ENCODE data around the gene PLA2G2A. TPM values are rescaled to one million over a fixed set of nuclear protein-coding genes. Genes with fewer than 3 reads are reported as not detected.

Gene PLA2G2A
- total and polyA plus RNA-seq, 12 donors: 2.8 to 593 (median 40.9) TPM

- 68 to 74% methylated on average over 7 of the region's 7 CpGs for WGBS, 2 donors
- ATAC-seq: no peak
- Histone ChIP-seq H3K27ac (no peak overlapping the region), H3K36me3 (no peaks in the 10 kb centered on the region), H3K4me3 (no peak overlapping the region), H3K4me1 (no peaks in the 10 kb centered on the region), H3K27me3 (peaks cover 0 to 12% (median 0%) of the 10 kb centered on the region in 7 donors), H3K9me3 (no peaks in the 10 kb centered on the region)
- intact Hi-C loops (cut with DNase I): no loop called here
- no peak for DNase-seq
- TF ChIP-seq CTCF (IDR thresholded peaks at IDR 0.05): no peak
Measured at GRCh38 chr1:19940486-19941205, 38.8 kb downstream of the PLA2G2A start.

- no peak for DNase-seq
- no peak for TF ChIP-seq CTCF (IDR thresholded peaks at IDR 0.05)
- Histone ChIP-seq H3K4me3 (no peak overlapping the region), H3K27me3 (no peaks in the 10 kb centered on the region), H3K27ac (no peak overlapping the region), H3K9me3 (no peaks in the 10 kb centered on the region), H3K4me1 (no peaks in the 10 kb centered on the region), H3K36me3 (no peaks in the 10 kb centered on the region)
- no peak for ATAC-seq
- WGBS, 2 donors: 87 to 92% methylated on average over 1 of the region's 1 CpG
- intact Hi-C loops (cut with DNase I): no loop called here
Measured at GRCh38 chr1:19938472-19938871, 40.9 kb downstream of the PLA2G2A start.

- Histone ChIP-seq H3K4me1 (no peaks in the 10 kb centered on the region), H3K9me3 (peaks cover 0 to 22% (median 4%) of the 10 kb centered on the region in 11 donors), H3K4me3 (no peak overlapping the region), H3K27ac (no peak overlapping the region), H3K36me3 (no peaks in the 10 kb centered on the region), H3K27me3 (no peaks in the 10 kb centered on the region)
- ATAC-seq: no peak
- intact Hi-C loops (cut with DNase I): no loop called here
- WGBS, 2 donors: 61 to 64% methylated on average over 3 of the region's 3 CpGs
- DNase-seq: no peak
- TF ChIP-seq CTCF (IDR thresholded peaks at IDR 0.05): no peak
Measured at GRCh38 chr1:19936061-19936750, 43.2 kb downstream of the PLA2G2A start.

- Histone ChIP-seq H3K27me3 (no peaks in the 10 kb centered on the region), H3K36me3 (no peaks in the 10 kb centered on the region), H3K27ac (no peak overlapping the region), H3K4me1 (no peaks in the 10 kb centered on the region), H3K4me3 (no peak overlapping the region), H3K9me3 (peaks cover 0 to 31% (median 4%) of the 10 kb centered on the region in 11 donors)
- no peak for TF ChIP-seq CTCF (IDR thresholded peaks at IDR 0.05)
- intact Hi-C loops (cut with DNase I): no loop called here
- DNase-seq (no peak), ATAC-seq (no peak)
- WGBS, 2 donors: 81 to 86% methylated on average over 7 of the region's 7 CpGs
Measured at GRCh38 chr1:19934336-19934735, 45.1 kb downstream of the PLA2G2A start.

All from heart right ventricle (tissue), 16 donors.